MCF 10A (cell line): ENCODE data around the gene SLC23A1. TPM values are rescaled to one million over a fixed set of nuclear protein-coding genes. Genes with fewer than 3 reads are reported as not detected.
A peak's percentile ranks its signal among the peaks of the same experiment; 100 is the strongest.

Source experiments
- BruUV-seq: library from RNA; stranded (reverse); fragments of 400-500 nt; replicated peaks from 2 replicates; lab custom pipeline; 2021; lab: Mats Ljungman, UMichigan
- CTCF ChIA-PET: fragments of 300-600 bp; sonication (Branson Sonifier 250); formaldehyde crosslinking; extraction: SDS; loops from one replicate; lab custom pipeline; 2021; ENCODE audit warnings: antibody characterized with exemption, inconsistent platforms; lab: Yijun Ruan, JAX
- POLR2A ChIA-PET: fragments of 300-600, 350-650 bp; sonication (Branson Sonifier 250); formaldehyde crosslinking; extraction: SDS; loops from one replicate; lab custom pipeline; 2020; ENCODE audit warnings: antibody characterized with exemption, inconsistent platforms; lab: Yijun Ruan, JAX
- DNase-seq: peaks from one replicate; pipeline ENCODE4 v3.0.0-alpha.2; 2018; ENCODE audit not compliant: unreplicated experiment
- H3K27ac Mint-ChIP-seq: one replicate; pipeline ENCODE4 v1.8.0; 2022; ENCODE audit warnings: mild to moderate bottlenecking, low read depth, mixed read lengths; ENCODE audit not compliant: unreplicated experiment
- H3K27me3 Mint-ChIP-seq: one replicate; pipeline ENCODE4 v1.8.0; 2022; ENCODE audit warnings: mixed read lengths; ENCODE audit not compliant: insufficient read depth, unreplicated experiment
- H3K36me3 Mint-ChIP-seq: one replicate; pipeline ENCODE4 v1.8.0; 2022; ENCODE audit warnings: mild to moderate bottlenecking, moderate library complexity, mixed read lengths; ENCODE audit not compliant: insufficient read depth, unreplicated experiment
- H3K4me1 Mint-ChIP-seq: one replicate; pipeline ENCODE4 v1.8.0; 2022; ENCODE audit warnings: mixed read lengths; ENCODE audit not compliant: insufficient read depth, unreplicated experiment
- H3K4me3 Mint-ChIP-seq: one replicate; pipeline ENCODE4 v1.8.0; 2022; ENCODE audit warnings: mild to moderate bottlenecking, moderate library complexity, mixed read lengths; ENCODE audit not compliant: unreplicated experiment
- H3K9me3 Mint-ChIP-seq: one replicate; pipeline ENCODE4 v1.8.0; 2022; ENCODE audit warnings: mixed read lengths; ENCODE audit not compliant: unreplicated experiment
- intact Hi-C: fragments of 100-400 bp; cut with micrococcal nuclease; formaldehyde crosslinking; loops from 2 replicates; pipeline ENCODE4 v1.14.1; 2022
- total RNA-seq: library from RNA; stranded (reverse); gene quantifications from 2 replicates; pipeline ENCODE4 v1.2.3, GENCODE V29; 2022
- TF ChIP-seq, protein P1 (sequence below): fragments of 200-600 bp; IDR thresholded peaks from one replicate; pipeline ENCODE4 v1.8.0; 2022; ENCODE audit warnings: antibody characterized with exemption, mild to moderate bottlenecking; ENCODE audit not compliant: unreplicated experiment

The SLC23A1 gene
- total RNA-seq, 1 experiment from 2014 or later: not detected

DNA sequence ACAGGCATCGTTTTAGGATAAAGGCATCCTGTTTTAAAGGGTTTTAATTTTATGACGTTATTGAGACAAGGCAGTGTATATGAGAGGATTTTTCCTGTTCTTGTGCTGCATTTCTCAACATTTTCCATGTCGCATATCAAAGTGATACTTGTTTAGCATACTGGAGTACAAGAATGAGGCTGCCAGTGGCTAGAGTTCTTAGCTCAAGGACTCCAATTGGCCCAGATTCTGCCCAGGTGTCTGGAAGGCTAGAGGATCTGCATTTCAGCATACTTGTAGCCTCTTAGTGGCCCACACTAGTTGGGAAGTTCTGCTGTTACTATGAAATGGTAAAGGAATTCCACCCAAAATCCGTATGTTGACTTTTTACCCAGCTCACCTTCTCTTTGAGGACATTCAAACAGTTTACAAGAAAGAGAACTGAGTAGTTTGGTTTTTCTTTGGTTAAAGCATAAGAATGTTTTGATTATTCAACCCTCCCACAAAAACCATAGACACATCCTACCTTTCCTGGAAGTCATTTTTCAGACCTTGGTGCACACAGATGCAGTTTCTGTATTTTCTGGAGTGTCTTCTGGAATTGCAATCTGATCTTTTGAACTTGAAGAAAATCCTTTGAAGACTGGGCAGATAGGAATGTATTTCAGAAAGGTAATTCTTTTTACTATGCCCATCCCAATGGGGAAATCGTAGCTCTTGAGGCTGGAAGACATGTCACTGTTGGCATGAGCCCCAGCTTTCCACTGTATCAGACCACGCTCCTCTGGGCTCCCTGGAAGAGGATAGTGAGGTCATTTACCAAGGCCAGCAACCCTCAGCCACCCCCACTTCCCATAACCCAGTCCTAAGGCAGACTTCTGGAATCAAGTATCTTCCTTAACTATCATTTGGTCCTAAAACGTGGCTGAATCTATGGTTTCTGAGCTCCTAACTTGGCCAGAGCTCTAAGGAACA lies 11.3 kb downstream of the SLC23A1 start:
- no peak for DNase-seq
- no peaks in the 10 kb centered on the region for H3K27me3 Mint-ChIP-seq
- H3K36me3 Mint-ChIP-seq: peaks cover 68% of the 10 kb centered on the region
- intact Hi-C loops: no loop called here
- POLR2A ChIA-PET: interaction anchor here (1.2 to 4.1 kb wide), 3 partner anchors 14 to 32 kb away, joined by 4 to 44 read pairs (median 6); partner anchors contain the start of genes PAIP2 and SPATA24
- H3K4me3 Mint-ChIP-seq: no peak overlapping the region
- no peaks in the 10 kb centered on the region for H3K9me3 Mint-ChIP-seq
- CTCF ChIA-PET: interaction anchor here (0.7 to 1.6 kb wide), 5 partner anchors 10 to 50 kb away, joined by 3 to 5 read pairs (median 3); no protein-coding TSS in a partner anchor
- H3K27ac Mint-ChIP-seq: peak overlapping the region; percentile 82
- no TSS peak for BruUV-seq
- TF ChIP-seq, protein P1, sequence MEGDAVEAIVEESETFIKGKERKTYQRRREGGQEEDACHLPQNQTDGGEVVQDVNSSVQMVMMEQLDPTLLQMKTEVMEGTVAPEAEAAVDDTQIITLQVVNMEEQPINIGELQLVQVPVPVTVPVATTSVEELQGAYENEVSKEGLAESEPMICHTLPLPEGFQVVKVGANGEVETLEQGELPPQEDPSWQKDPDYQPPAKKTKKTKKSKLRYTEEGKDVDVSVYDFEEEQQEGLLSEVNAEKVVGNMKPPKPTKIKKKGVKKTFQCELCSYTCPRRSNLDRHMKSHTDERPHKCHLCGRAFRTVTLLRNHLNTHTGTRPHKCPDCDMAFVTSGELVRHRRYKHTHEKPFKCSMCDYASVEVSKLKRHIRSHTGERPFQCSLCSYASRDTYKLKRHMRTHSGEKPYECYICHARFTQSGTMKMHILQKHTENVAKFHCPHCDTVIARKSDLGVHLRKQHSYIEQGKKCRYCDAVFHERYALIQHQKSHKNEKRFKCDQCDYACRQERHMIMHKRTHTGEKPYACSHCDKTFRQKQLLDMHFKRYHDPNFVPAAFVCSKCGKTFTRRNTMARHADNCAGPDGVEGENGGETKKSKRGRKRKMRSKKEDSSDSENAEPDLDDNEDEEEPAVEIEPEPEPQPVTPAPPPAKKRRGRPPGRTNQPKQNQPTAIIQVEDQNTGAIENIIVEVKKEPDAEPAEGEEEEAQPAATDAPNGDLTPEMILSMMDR: no peak
- peaks cover 11% of the 10 kb centered on the region for H3K4me1 Mint-ChIP-seq

- no peak for DNase-seq
- no peaks in the 10 kb centered on the region for H3K27me3 Mint-ChIP-seq
- no peak overlapping the region for H3K27ac Mint-ChIP-seq
- peaks cover 10% of the 10 kb centered on the region for H3K4me1 Mint-ChIP-seq
- no peak overlapping the region for H3K4me3 Mint-ChIP-seq
- TSS peak; percentile 70 for BruUV-seq
- ChIA-PET CTCF (interaction anchor here (0.6 to 0.7 kb wide), 4 partner anchors 18 to 56 kb away, joined by 3 read pairs; no protein-coding TSS in a partner anchor), POLR2A (interaction anchor here (0.7 to 2.0 kb wide), 3 partner anchors 9 to 80 kb away, joined by 3 to 4 read pairs (median 3); no protein-coding TSS in a partner anchor)
- H3K36me3 Mint-ChIP-seq: peaks cover 88% of the 10 kb centered on the region
- H3K9me3 Mint-ChIP-seq: no peaks in the 10 kb centered on the region
- intact Hi-C loops: no loop called here
- TF ChIP-seq, protein P1: no peak
These were observed 13.9 kb downstream of the SLC23A1 start for GRCh38 chr5:139369181-139369580.

DNA sequence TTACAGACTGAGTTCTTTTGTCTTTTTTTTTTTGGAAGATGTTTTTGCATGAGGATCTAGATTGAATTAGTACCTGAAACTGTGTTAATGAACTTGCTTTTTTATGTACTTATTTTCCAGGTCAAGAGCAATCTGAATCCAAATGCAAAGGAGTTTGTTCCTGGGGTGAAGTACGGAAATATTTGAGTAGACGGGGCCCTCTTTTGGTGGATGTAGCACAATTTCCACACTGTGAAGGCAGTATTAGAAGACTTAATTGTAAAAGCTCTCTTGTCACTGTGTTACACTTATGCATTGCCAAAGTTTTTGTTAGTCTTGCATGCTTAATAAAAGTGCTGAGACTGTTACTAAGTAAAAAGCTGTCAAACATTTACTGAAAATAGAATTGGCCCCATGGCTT lies 14.5 kb downstream of the SLC23A1 start:
- no TSS peak for BruUV-seq
- Mint-ChIP-seq H3K9me3 (no peaks in the 10 kb centered on the region), H3K36me3 (peaks cover 92% of the 10 kb centered on the region), H3K4me3 (no peak overlapping the region), H3K4me1 (peaks cover 5% of the 10 kb centered on the region), H3K27me3 (no peaks in the 10 kb centered on the region), H3K27ac (no peak overlapping the region)
- ChIA-PET POLR2A (interaction anchor here (0.5 to 1.0 kb wide), 5 partner anchors 9 to 79 kb away, joined by 3 to 4 read pairs (median 3); partner anchors contain the start of gene PAIP2), CTCF (interaction anchor here (0.6 to 1.7 kb wide), 5 partner anchors 12 to 54 kb away, joined by 3 read pairs; no protein-coding TSS in a partner anchor)
- intact Hi-C loops: no loop called here
- TF ChIP-seq, protein P1: no peak
- no peak for DNase-seq

- peaks cover 6% of the 10 kb centered on the region for H3K4me1 Mint-ChIP-seq
- TF ChIP-seq, protein P1: no peak
- intact Hi-C loops: no loop called here
- H3K27ac Mint-ChIP-seq: no peak overlapping the region
- H3K4me3 Mint-ChIP-seq: no peak overlapping the region
- no peak for DNase-seq
- no TSS peak for BruUV-seq
- H3K9me3 Mint-ChIP-seq: no peaks in the 10 kb centered on the region
- CTCF ChIA-PET: no interaction called here
- H3K27me3 Mint-ChIP-seq: no peaks in the 10 kb centered on the region
- peaks cover 86% of the 10 kb centered on the region for H3K36me3 Mint-ChIP-seq
- POLR2A ChIA-PET: interaction anchor here (0.7 to 1.3 kb wide), 2 partner anchors 9 to 19 kb away, joined by 3 to 5 read pairs; no protein-coding TSS in a partner anchor
These were observed 18.6 kb downstream of the SLC23A1 start for GRCh38 chr5:139364466-139364865.
